Measurements from ENCODE around the gene TMEM45B. TPM values are rescaled to one million over a fixed set of nuclear protein-coding genes. Genes with fewer than 3 reads are reported as not detected.

Gene TMEM45B
- total and polyA plus RNA-seq, 2 of the 13 experiments (the other 11 are each of a cell fraction or from before 2014, with no cell fraction given) = 29.1 to 181 TPM

GRCh38 chr11:129853518-129854231 lies 38.0 kb downstream of the TMEM45B start (continued):
- TF ChIP-seq, protein P1, sequence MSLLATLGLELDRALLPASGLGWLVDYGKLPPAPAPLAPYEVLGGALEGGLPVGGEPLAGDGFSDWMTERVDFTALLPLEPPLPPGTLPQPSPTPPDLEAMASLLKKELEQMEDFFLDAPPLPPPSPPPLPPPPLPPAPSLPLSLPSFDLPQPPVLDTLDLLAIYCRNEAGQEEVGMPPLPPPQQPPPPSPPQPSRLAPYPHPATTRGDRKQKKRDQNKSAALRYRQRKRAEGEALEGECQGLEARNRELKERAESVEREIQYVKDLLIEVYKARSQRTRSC (CRISPR knock-in tag; IDR thresholded peaks at IDR 0.05; ENCODE audit: low read depth) = no peak
- TF ChIP-seq SIX1 (CRISPR knock-in tag; IDR thresholded peaks at IDR 0.05; ENCODE audit: borderline replicate concordance) (peak; percentile 67; the same call in 1 of the 2 replicates), KDM4B (CRISPR knock-in tag; IDR thresholded peaks at IDR 0.05) (no peak), PBX3 (CRISPR knock-in tag; IDR thresholded peaks at IDR 0.05; ENCODE audit: borderline replicate concordance) (no peak), SNRNP70 (IDR thresholded peaks at IDR 0.05; ENCODE audit: low read depth, low read length) (no peak), ZNF383 (CRISPR knock-in tag; IDR thresholded peaks at IDR 0.05; ENCODE audit: borderline replicate concordance) (no peak), ZMYM2 (CRISPR knock-in tag; IDR thresholded peaks at IDR 0.05) (no peak), ELF1 (CRISPR knock-in tag; IDR thresholded peaks at IDR 0.05) (peak; percentile 58; the same call in 1 of the 2 replicates), ZFAT (CRISPR knock-in tag; conservative IDR thresholded peaks at IDR 0.05) (peak; percentile 98), ZFP62 (CRISPR knock-in tag; IDR thresholded peaks at IDR 0.05) (no peak), ZNF232 (CRISPR knock-in tag; IDR thresholded peaks at IDR 0.05; ENCODE audit: borderline replicate concordance) (peak; percentile 37; the same call in 1 of the 2 replicates), ZNF264 (CRISPR knock-in tag; IDR thresholded peaks at IDR 0.05) (no peak), AHDC1 (CRISPR knock-in tag; IDR thresholded peaks at IDR 0.05; ENCODE audit: borderline replicate concordance) (peak; percentile 85; the same call in 1 of the 2 replicates), IRF2 (CRISPR knock-in tag; IDR thresholded peaks at IDR 0.05) (peak; percentile 74; the same call in 1 of the 2 replicates), ATRX (CRISPR knock-in tag; IDR thresholded peaks at IDR 0.05; ENCODE audit: borderline replicate concordance) (no peak), TMF1 (CRISPR knock-in tag; IDR thresholded peaks at IDR 0.05; ENCODE audit: low read depth) (no peak), ARNT2 (CRISPR knock-in tag; IDR thresholded peaks at IDR 0.05; ENCODE audit: low read depth) (no peak), ZNF557 (CRISPR knock-in tag; IDR thresholded peaks at IDR 0.05) (no peak), ZNF761 (CRISPR knock-in tag; conservative IDR thresholded peaks at IDR 0.05) (no peak), HCFC1 (IDR thresholded peaks at IDR 0.05; ENCODE audit: low read depth, low read length) (no peak)
- TF ChIP-seq, protein P2, sequence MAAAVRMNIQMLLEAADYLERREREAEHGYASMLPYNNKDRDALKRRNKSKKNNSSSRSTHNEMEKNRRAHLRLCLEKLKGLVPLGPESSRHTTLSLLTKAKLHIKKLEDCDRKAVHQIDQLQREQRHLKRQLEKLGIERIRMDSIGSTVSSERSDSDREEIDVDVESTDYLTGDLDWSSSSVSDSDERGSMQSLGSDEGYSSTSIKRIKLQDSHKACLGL (CRISPR knock-in tag; IDR thresholded peaks at IDR 0.05) = no peak
- TF ChIP-seq, protein P3, sequence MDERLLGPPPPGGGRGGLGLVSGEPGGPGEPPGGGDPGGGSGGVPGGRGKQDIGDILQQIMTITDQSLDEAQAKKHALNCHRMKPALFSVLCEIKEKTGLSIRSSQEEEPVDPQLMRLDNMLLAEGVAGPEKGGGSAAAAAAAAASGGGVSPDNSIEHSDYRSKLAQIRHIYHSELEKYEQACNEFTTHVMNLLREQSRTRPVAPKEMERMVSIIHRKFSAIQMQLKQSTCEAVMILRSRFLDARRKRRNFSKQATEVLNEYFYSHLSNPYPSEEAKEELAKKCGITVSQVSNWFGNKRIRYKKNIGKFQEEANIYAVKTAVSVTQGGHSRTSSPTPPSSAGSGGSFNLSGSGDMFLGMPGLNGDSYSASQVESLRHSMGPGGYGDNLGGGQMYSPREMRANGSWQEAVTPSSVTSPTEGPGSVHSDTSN (CRISPR knock-in tag; IDR thresholded peaks at IDR 0.05) = no peak
